Skeletal muscle tissue (tissue), 4 donors: ENCODE results near the gene CYYR1. TPM values are rescaled to one million over a fixed set of nuclear protein-coding genes. Genes with fewer than 3 reads are reported as not detected.

ENCODE experiments used
- H3K27ac ChIP-seq: one replicate; pipeline ENCODE4 v1.7.0; 2013; ENCODE audit warnings: mild to moderate bottlenecking, low read depth, low read length, inconsistent platforms
- H3K27me3 ChIP-seq, 3 donors: one replicate each; pipeline ENCODE4 v1.7.0; 2013; ENCODE audit warnings: low read length in 3 of 3; ENCODE audit not compliant: control insufficient read depth in 3 of 3, insufficient read depth in 3 of 3
- H3K36me3 ChIP-seq, 3 donors: one replicate each; pipeline ENCODE4 v1.7.0; 2013; ENCODE audit warnings: low read length in 3 of 3; ENCODE audit not compliant: control insufficient read depth in 3 of 3, insufficient read depth in 3 of 3
- H3K4me1 ChIP-seq, 3 donors: one replicate each; pipeline ENCODE4 v1.7.0; 2013; ENCODE audit warnings: low read length in 3 of 3, mild to moderate bottlenecking in 3 of 3; ENCODE audit not compliant: control insufficient read depth in 3 of 3, insufficient read depth in 3 of 3
- H3K4me3 ChIP-seq, 3 donors: one replicate each; pipeline ENCODE4 v1.7.0; 2013; ENCODE audit warnings: low read length in 3 of 3
- H3K9ac ChIP-seq, 3 donors: one replicate each; pipeline ENCODE4 v1.7.0; 2013; ENCODE audit warnings: low read length in 3 of 3, mild to moderate bottlenecking in 3 of 3, moderate library complexity in 2 of 3, low read depth in 1 of 3
- H3K9me3 ChIP-seq, 3 donors: one replicate each; pipeline ENCODE4 v1.7.0; 2013; ENCODE audit warnings: low read length in 3 of 3; ENCODE audit not compliant: control insufficient read depth in 3 of 3
- total RNA-seq: library from RNA; depleted of rRNA; stranded (reverse); fragments of >200 nt; gene quantifications from one replicate; pipeline ENCODE4 v1.2.3, GENCODE V29; 2014
- donor health status: Osteomylitis.

Gene CYYR1
- total RNA-seq, 1 donor from 2014 or later = 4.2 TPM

DNA sequence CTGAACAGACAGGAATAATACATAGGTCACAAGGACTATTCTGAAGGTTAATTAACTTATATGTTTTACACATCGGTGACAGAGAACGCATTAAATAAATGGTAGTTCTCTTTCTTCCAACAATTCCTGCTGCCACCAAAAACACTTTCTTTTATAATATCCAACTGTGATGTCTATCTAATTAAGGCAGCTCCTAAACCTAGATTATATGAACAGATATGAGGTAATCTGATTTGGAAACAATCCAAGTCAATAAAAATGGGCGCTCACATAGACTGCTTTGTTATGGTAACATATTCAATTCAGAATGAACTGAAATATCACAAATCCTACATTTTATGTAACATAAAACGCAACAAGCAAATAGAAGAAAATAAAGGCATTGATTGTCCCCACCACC, 16.0 kb downstream of the CYYR1 start:
- no peaks in the 10 kb centered on the region for H3K27me3 ChIP-seq
- H3K4me1 ChIP-seq = no peaks in the 10 kb centered on the region
- H3K9ac ChIP-seq = no peak overlapping the region
- H3K9me3 ChIP-seq = no peaks in the 10 kb centered on the region
- no peak overlapping the region for H3K4me3 ChIP-seq
- H3K27ac ChIP-seq = no peak overlapping the region
- no peaks in the 10 kb centered on the region for H3K36me3 ChIP-seq

DNA sequence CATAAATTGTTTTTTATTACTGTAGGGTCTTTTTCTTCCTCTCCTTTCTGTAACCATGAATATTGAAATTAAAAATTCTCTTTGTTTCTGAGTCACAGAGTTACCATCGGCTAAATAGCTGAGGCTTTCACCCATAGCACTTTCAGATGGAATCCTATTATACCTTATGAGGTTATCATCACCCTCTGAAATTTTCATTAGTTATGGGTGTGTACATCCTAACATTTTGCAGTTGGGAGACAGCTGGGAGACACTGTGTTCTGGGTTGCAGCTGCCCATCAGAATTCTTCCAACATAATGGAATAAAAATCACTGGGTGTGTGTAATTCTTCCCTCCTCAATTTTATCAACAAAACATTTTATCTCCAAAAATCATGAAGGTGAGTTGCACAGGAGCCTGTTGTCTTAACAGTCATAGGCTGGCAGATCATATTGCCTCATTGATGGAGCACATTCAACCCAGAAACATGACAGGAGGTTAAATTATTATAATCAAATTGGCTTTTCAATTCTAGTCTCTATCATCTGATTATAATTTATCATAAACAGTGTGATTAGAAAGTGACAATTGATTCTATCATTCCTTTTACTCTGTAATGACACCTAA, 17.4 kb downstream of the CYYR1 start:
- H3K4me1 ChIP-seq = no peaks in the 10 kb centered on the region
- H3K27me3 ChIP-seq = no peaks in the 10 kb centered on the region
- H3K4me3 ChIP-seq = no peak overlapping the region
- no peaks in the 10 kb centered on the region for H3K9me3 ChIP-seq
- no peaks in the 10 kb centered on the region for H3K36me3 ChIP-seq
- no peak overlapping the region for H3K9ac ChIP-seq
- no peak overlapping the region for H3K27ac ChIP-seq

DNA sequence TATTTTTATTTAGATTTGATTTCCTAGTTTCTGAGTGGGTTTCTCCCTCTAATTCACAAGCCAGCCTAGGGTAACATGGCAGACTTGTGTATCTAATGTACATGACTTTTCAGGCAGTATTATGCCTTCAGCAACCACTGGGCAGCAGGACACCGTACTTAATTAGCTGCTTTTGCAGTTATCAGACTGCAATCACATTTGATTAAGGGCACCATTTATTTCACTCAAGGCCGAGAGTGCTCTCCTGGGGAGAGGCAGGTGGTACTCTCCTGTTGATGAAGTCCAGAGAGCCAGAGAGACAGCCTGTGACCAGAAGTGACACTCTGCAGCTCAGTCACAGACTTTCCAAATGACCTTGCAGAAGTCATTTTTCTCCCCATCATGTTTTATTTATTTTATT, 18.7 kb downstream of the CYYR1 start:
- Histone ChIP-seq H3K9me3 (no peaks in the 10 kb centered on the region), H3K4me3 (no peak overlapping the region), H3K4me1 (no peaks in the 10 kb centered on the region), H3K36me3 (no peaks in the 10 kb centered on the region), H3K27ac (no peak overlapping the region), H3K27me3 (no peaks in the 10 kb centered on the region), H3K9ac (no peak overlapping the region)

DNA sequence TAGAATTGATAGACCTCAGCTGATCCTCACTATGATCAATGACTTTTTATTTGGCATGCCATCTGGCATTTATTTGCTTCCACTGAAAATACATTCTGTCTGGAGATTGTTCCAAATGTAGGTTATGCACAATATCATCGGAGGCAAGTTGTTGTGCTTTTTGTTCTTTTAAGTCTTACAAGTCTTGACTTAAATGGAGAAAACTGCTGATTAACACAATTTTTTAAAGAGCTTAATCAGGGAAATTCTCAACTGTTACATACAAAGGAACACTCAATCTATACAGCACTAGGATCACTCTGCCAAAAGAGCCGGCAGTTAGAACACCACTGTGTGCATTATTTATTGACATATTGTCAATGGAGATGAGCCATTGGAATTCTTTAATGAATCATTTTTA, 19.2 kb downstream of the CYYR1 start:
- Histone ChIP-seq H3K9me3 (no peaks in the 10 kb centered on the region), H3K27ac (no peak overlapping the region)

DNA sequence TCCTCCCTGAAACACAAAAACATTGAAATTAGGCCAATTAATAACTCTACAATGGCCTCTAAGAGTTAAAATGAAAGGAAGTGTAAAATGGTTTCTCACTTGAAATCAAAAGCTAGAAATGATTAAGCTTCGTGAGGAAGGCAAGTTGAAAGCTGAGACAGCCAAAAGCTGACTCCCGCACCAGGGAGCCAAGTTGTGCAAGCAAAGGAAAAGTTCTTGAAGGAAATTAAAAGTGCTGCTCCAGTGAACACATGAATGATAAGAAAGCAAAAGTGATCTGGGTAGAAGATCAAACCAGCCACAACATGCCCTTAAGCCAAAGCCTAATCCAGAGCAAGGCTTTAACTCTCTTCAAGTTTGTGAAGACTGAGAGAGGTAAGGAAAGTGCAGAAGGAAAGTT, 22.8 kb downstream of the CYYR1 start:
- Histone ChIP-seq H3K27me3 (no peaks in the 10 kb centered on the region), H3K27ac (no peak overlapping the region), H3K4me1 (no peaks in the 10 kb centered on the region), H3K9ac (no peak overlapping the region), H3K9me3 (no peaks in the 10 kb centered on the region), H3K4me3 (no peak overlapping the region), H3K36me3 (no peaks in the 10 kb centered on the region)

More for the DNA sequence above, 19.2 kb downstream of the CYYR1 start:
- no peak overlapping the region for H3K4me3 ChIP-seq
- H3K27me3 ChIP-seq = no peaks in the 10 kb centered on the region
- no peaks in the 10 kb centered on the region for H3K4me1 ChIP-seq
- H3K36me3 ChIP-seq = no peaks in the 10 kb centered on the region
- no peak overlapping the region for H3K9ac ChIP-seq

DNA sequence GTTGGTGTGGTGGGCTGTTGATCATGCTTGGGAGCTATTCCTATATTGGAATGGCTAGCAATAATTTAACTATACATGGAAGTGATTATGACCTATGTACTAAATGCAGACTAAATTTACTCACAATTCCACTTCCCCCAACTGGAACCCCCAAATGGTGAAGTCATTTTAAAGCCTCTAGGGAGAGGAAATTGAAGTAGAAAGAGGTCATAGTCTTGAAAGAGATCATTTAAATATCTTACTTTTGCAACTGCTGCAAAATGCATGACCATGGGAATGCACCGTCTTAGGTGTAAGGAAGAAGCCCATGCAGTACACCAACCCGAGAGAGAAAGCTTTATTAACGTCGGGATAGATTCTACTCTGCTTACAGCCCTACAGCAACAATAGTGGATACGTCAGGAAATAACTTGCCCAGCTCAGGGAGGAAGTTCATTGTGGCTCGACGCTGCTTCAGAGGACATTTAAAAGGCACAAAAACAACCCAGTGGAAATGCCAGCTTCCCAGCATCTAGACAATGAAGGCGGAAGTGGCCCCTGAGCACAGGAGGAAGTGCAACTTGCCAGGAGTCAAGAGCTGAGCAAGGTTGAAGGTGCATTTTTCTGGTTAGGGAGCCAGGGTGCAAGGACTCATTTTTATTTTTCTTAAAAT, 26.5 kb downstream of the CYYR1 start:
- H3K9ac ChIP-seq = no peak overlapping the region
- H3K36me3 ChIP-seq = no peaks in the 10 kb centered on the region

DNA sequence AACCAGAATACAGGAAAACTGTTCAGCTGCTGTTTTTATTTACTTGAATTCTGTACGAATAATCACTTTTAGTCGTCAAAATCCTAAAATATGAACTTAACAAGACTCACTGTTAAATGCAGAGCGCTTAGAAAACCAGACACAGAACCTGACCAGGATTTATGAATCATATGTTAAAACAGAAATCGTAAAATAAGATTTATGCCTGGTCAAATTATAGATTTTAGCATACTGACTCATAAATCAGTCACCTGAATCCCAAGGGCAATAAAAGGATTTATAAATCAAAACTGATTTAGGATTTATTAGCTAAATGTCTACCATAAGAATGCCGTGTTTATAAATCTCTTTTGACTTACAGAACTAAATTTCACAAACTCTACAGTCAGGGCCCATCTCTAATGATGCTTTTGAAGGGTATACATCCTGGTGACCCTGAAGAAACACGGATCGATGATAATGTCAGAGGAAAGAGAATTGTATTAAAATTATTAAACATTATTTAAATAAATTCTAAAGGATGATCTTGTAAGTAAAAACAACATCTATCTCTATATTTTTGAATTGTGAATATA, 28.8 kb downstream of the CYYR1 start:
- Histone ChIP-seq H3K9ac (no peak overlapping the region), H3K27ac (no peak overlapping the region), H3K27me3 (no peaks in the 10 kb centered on the region), H3K36me3 (no peaks in the 10 kb centered on the region), H3K4me3 (no peak overlapping the region), H3K9me3 (no peaks in the 10 kb centered on the region), H3K4me1 (no peaks in the 10 kb centered on the region)

More for the DNA sequence above, 26.5 kb downstream of the CYYR1 start:
- Histone ChIP-seq H3K9me3 (no peaks in the 10 kb centered on the region), H3K4me3 (no peak overlapping the region), H3K27me3 (no peaks in the 10 kb centered on the region), H3K4me1 (no peaks in the 10 kb centered on the region), H3K27ac (peak overlapping the region; percentile 60)

DNA sequence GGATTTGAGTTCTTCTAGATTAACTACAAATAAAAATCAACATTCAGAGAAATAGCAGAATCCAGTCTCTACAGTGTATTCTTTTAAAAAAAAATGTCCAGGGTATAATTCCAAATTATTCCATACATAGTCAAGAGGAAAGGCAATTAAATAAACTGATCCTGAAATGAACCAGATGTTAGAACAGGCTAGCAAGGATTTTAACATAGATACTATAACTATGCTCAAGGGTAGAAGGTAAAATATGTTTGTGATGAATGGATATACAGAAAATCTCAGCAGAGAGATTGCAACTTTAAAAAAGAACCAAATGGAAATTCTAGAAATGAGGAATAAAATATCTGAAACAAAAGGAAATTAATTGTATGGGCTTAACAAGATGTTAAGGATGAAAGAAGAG, 32.4 kb downstream of the CYYR1 start:
- Histone ChIP-seq H3K9me3 (no peaks in the 10 kb centered on the region), H3K4me1 (no peaks in the 10 kb centered on the region), H3K27ac (no peak overlapping the region), H3K36me3 (no peaks in the 10 kb centered on the region), H3K9ac (no peak overlapping the region), H3K27me3 (no peaks in the 10 kb centered on the region), H3K4me3 (no peak overlapping the region)

DNA sequence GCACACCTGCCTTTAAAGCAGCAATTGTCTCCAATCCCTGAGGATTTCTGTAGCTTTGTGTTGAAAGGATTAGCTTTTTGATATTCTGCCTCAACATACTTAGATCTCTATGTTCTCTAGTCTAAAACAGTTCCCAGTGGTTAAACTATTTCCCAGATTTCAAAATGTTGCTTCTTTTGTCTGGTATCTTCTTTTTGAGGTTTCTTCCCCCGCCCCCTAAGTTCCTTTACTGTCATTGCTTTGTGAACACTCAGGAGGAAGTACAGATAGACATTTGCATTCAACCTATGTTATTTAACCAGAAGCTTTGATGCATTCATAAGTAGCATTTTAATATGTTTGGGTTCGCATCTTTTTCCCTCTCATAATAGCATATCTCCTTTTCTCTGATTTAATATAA, 33.5 kb downstream of the CYYR1 start:
- Histone ChIP-seq H3K9me3 (no peaks in the 10 kb centered on the region), H3K27me3 (no peaks in the 10 kb centered on the region), H3K9ac (no peak overlapping the region), H3K4me3 (no peak overlapping the region), H3K27ac (no peak overlapping the region), H3K4me1 (no peaks in the 10 kb centered on the region), H3K36me3 (no peaks in the 10 kb centered on the region)

DNA sequence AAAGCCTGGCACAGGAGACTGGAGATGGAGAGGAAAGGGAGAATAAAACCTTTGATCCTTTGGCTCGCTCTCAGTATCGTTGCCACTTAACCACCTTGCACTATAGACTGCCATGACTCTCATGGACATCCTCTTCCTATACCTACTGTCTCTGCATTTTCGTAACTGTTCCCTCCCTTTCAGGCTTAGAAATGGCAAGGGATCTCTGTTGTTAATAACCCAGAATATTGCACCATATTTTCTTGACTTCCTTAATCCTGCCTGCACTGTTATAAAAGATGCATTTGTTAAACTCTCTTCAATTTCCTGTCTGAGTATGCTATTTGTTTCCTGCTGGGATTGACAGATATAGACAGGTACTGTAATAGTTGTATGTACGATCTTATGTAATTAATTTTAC, 38.6 kb downstream of the CYYR1 start:
- H3K36me3 ChIP-seq = no peaks in the 10 kb centered on the region
- H3K27ac ChIP-seq = no peak overlapping the region
- no peak overlapping the region for H3K4me3 ChIP-seq
- no peak overlapping the region for H3K9ac ChIP-seq
- no peaks in the 10 kb centered on the region for H3K27me3 ChIP-seq
- H3K9me3 ChIP-seq = no peaks in the 10 kb centered on the region
- H3K4me1 ChIP-seq = no peaks in the 10 kb centered on the region
